ENCODE results near the gene ZNF70. TPM values are rescaled to one million over a fixed set of nuclear protein-coding genes. Genes with fewer than 3 reads are reported as not detected.
A peak's percentile ranks its signal among the peaks of the same experiment; 100 is the strongest.

Gene ZNF70
- total RNA-seq, 4 donors from 2014 or later, result 4.1 to 7.4 (median 6.0) TPM

- H3K9me3 ChIP-seq, result no peaks in the 10 kb centered on the region
- no peak for DNase-seq (ENCODE audit: low spot score in 2 of 2)
These were observed 28.8 kb downstream of the ZNF70 start for GRCh38 chr22:23722160-23722559.

DNA sequence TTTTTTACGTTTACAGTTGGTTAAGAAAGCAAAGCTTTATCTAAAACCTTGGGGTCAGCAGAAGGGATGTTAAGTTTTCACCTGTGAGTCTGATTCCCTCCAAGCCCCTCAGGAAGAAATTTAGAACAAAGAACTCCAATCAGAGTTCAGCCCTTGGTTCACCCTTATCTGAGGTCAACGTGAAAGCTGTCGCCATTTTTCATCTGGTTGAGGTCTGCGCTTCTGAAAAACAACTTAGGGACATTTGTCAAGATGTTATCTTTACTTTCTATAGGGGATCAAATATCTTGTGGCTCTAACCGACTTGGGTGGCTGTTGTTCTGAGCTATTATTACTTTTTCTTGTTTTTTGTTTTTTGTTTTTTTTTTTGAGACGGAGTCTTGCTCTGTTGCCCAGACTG lies 30.1 kb downstream of the ZNF70 start:
- WGBS, 2 donors, result 73 to 79% methylated on average over 6 of the region's 6 CpGs
- Histone ChIP-seq H3K4me1 (peaks cover 0 to 13% (median 8%) of the 10 kb centered on the region in 4 donors), H3K9me3 (no peaks in the 10 kb centered on the region), H3K27me3 (no peaks in the 10 kb centered on the region), H3K4me3 (no peak overlapping the region), H3K27ac (no peak overlapping the region), H3K36me3 (no peaks in the 10 kb centered on the region)
- no peak for TF ChIP-seq POLR2A (IDR thresholded peaks at IDR 0.05)
- TF ChIP-seq EP300 (IDR thresholded peaks at IDR 0.05), result no peak
- DNase-seq (ENCODE audit: low spot score in 2 of 2), result no peak

More at GRCh38 chr22:23722160-23722559, 28.8 kb downstream of the ZNF70 start:
- Histone ChIP-seq H3K4me1 (peaks cover 0 to 4% (median 2%) of the 10 kb centered on the region in 4 donors), H3K27me3 (no peaks in the 10 kb centered on the region), H3K36me3 (no peaks in the 10 kb centered on the region), H3K4me3 (no peak overlapping the region), H3K27ac (no peak overlapping the region)
- 68 to 69% methylated on average over 4 of the region's 4 CpGs for whole genome bisulfite sequencing, 2 donors
- no peak for TF ChIP-seq CTCF (IDR thresholded peaks at IDR 0.05)
- no peak for TF ChIP-seq EP300 (IDR thresholded peaks at IDR 0.05)
- no peak for TF ChIP-seq POLR2A (IDR thresholded peaks at IDR 0.05)

GRCh38 chr22:23718371-23719165 lies 32.3 kb downstream of the ZNF70 start:
- TF ChIP-seq EP300 (IDR thresholded peaks at IDR 0.05), result no peak
- TF ChIP-seq POLR2A (IDR thresholded peaks at IDR 0.05), result no peak
- no peak for TF ChIP-seq CTCF (IDR thresholded peaks at IDR 0.05)
- peaks cover 0 to 16% (median 0%) of the 10 kb centered on the region in 3 donors for H3K36me3 ChIP-seq
- WGBS, 2 donors, result 76 to 82% methylated on average over 17 of the region's 17 CpGs
- DNase-seq (ENCODE audit: low spot score in 2 of 2), result no peak
- H3K4me3 ChIP-seq, result no peak overlapping the region
- H3K27ac ChIP-seq, result no peak overlapping the region
- no peaks in the 10 kb centered on the region for H3K9me3 ChIP-seq
- H3K27me3 ChIP-seq, result no peaks in the 10 kb centered on the region
- peaks cover 0 to 18% (median 12%) of the 10 kb centered on the region in 4 donors for H3K4me1 ChIP-seq

GRCh38 chr22:23716811-23717801 lies 33.8 kb downstream of the ZNF70 start:
- DNase-seq (ENCODE audit: low spot score in 2 of 2), result peak; percentile 62 to 80
- no peaks in the 10 kb centered on the region for H3K9me3 ChIP-seq
- H3K36me3 ChIP-seq, result peaks cover 0 to 30% (median 0%) of the 10 kb centered on the region in 3 donors
- H3K27ac ChIP-seq, result peak overlapping the region; percentile 39 to 87 (median 78)
- 5 to 7% methylated on average over 44 to 50 of the region's 84 CpGs for WGBS, 2 donors
- peak overlapping the region; percentile 63 to 100 (median 83) for H3K4me3 ChIP-seq
- peaks cover 0 to 18% (median 12%) of the 10 kb centered on the region in 4 donors for H3K4me1 ChIP-seq
- TF ChIP-seq EP300 (IDR thresholded peaks at IDR 0.05) (peak; percentile 90 to 92), CTCF (IDR thresholded peaks at IDR 0.05) (no peak), POLR2A (IDR thresholded peaks at IDR 0.05) (peak in 1 of 2 donors; percentile 73)
- H3K27me3 ChIP-seq, result no peaks in the 10 kb centered on the region

DNA sequence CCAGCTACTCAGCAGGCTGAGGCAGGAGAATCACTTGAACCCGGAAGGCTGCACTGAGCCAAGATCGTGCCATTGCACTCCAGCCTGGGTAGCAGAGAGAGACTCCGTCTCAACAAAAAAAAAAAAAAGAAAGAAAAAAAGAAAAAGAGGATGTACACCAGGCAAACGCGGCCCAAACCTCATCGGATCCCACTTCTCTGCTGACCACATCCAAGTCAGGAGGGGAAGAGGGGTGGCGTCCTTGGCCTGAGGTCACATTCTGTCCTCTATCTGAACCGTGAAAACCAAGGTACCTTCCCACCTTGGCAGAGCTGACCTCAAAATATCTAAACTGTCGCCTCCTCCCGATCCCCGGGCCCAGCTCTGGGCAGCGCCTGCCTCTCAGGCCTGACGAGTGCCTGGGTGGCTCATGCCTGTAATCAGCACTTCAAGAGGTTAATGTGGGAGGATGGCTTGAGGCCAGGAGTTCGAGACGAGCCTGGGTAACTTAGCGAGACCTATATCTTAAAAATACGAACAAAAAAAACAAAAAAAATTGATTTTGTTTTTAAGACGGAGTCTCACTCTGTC lies 35.0 kb downstream of the ZNF70 start:
- peak overlapping the region in 2 of 4 donors; percentile 70 to 100 for H3K4me3 ChIP-seq
- TF ChIP-seq POLR2A (IDR thresholded peaks at IDR 0.05) (no peak), CTCF (IDR thresholded peaks at IDR 0.05) (no peak)
- H3K27ac ChIP-seq, result peak overlapping the region in 2 of 4 donors; percentile 77 to 80
- DNase-seq (ENCODE audit: low spot score in 2 of 2), result no peak
- peaks cover 0 to 43% (median under 1%) of the 10 kb centered on the region in 3 donors for H3K36me3 ChIP-seq
- WGBS, 2 donors, result 68 to 69% methylated on average over 18 of the region's 18 CpGs
- peaks cover 0 to 18% (median 12%) of the 10 kb centered on the region in 4 donors for H3K4me1 ChIP-seq
- no peaks in the 10 kb centered on the region for H3K9me3 ChIP-seq
- no peaks in the 10 kb centered on the region for H3K27me3 ChIP-seq

All from tibial nerve (tissue), 4 donors.